Activated CD4-positive, alpha-beta T cell treated with anti-CD3 and anti-CD28 coated beads, Interleukin-2, amount 50 U/mL, for 24 hours (primary cell): ENCODE measurements around the gene PBRM1.
"Not testable (repeated sequence)": the region's sequence is repeated elsewhere in the genome, so short reads cannot be mapped to it uniquely, and the experiment has no call there.

Source experiments
- DNase-seq, 2 donors: peaks; one replicate each; pipeline ENCODE4 v3.0.0-alpha.2; 2020; ENCODE audit warnings: low read depth in 1 of 2, low spot score in 1 of 2

PBRM1 gene

DNA sequence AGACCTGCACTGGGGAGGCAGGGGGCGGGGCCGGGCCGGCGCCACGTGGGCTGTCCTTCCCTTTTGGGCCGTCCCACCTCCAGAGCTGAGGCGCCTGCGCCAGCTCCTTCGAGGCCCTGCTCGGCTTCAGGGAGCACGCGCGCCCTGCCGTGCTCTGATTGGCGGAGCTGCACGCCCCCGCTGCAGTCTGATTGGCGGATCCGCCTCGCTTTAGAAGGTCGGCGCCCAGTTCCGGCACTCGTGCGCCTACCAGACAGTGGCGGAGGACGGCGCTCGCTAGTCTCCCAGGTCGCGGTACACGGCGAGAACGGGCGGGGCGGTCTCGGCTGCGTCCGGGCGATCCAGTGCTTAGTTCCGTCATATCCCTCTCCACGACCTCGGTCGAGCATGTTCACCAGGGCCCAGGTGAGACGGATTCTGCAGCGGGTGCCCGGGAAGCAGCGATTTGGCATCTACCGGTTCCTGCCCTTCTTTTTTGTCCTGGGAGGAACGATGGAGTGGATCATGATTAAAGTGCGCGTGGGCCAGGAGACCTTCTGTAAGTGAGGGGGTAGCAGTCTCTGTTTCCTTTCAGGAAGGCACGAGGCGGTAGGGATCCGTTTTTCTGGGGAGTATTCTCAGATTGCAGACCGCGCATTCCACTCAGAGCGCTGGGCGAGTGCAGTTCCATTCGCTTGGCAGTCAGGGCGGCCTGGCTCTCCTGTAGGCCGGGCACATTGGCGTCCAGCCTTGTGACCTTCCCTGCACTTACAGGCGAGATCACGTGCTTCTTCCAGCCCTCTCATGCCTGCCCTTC lies 149.1 kb downstream of the PBRM1 start, which contains the start of gene UQCC5:
Gene UQCC5, plus strand, starts transcription at position 237 of the 796 bp plus-strand sequence. Its CDS starts 151 bp downstream, at position 388.
- DNase-seq = peak; percentile 94 to 96

DNA sequence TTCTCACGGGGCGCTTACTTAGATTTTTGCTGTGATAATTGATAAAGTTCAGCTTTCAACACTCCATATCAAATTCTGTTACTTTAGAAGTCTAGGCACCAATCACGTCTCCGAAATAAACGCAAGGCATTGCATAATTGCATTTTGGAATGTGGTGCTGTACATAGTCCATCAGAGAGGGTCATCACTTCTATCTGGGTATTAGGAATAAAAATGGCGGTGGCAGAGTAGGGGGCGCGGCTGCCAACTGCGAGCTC lies 149.7 kb downstream of the PBRM1 start:
- DNase-seq = no peak

DNA sequence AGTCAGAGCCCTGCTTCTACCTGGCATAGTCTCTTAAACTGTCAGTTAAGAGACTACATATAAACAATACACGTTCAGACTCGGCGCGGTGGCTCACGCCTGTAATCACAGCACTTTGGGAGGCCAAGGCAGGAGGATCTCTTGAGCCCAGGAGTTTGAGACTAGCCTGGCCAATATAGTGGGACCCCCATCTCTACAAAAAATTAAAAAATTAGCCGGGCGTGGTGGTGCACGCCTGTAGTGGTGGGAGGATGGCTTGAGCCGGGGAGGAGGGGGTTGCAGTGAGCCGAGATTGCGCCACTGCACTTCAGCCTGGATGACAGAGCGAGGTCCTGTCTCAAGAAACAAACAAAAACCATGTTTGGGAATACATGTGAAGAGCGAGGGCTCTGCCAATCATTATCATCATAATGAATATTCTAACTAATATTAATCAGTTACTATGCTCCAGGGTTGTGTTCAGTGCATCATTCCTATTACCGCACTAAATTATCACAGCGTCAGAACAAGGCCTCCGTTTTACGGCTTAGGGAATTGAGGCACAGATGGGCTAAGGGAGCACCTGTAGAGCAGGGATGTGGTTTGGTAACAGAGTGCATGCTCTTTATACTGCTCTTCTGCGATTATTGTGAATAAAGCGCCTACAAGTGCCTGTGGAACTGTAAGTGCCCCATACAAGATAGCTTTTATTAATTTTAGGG lies 150.2 kb downstream of the PBRM1 start:
- no peak for DNase-seq

DNA sequence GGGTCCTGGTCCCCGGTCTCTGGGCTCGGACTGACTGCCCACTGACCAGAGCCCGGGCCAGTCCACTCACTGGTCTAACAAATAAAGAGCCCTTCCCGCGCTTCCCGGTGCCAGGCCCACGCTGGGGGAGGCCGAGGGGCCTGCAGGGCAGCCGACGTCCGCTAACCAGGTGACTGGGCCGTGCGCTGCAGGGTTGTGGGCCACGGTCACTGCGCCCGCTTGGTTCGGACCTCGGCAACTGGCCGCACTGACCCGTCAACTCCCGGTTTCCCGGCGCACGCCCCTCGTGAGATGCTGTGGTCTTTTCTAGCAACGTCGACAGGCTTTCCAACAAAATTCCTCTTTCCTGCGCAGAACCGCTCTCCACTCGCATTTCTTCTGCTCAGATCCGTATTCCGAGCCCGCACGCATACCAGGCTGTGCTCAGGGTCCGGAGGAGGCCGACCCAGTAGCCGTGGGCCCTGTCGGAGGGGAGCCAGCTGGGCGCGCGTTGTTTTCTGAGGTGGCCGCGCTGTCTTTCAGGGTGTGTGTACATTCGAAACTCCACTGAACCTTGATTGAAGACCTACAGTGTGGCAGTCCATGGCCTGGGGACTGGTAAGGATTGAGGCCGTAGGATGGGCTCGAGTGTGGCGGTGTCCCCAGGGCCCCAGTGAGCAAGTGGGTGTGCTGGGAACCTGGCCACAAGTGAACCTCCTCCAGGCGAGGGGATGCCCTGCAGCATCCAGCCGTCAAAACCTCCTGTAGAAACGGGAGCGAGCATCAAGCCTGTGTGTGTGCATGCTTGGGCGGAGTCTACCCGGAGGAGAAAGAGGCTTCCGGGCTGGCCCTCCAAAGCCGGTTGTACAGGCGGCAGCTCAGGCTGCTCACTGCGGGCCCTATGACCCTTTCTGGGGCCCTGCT lies 151.2 kb downstream of the PBRM1 start:
- DNase-seq = no peak

DNA sequence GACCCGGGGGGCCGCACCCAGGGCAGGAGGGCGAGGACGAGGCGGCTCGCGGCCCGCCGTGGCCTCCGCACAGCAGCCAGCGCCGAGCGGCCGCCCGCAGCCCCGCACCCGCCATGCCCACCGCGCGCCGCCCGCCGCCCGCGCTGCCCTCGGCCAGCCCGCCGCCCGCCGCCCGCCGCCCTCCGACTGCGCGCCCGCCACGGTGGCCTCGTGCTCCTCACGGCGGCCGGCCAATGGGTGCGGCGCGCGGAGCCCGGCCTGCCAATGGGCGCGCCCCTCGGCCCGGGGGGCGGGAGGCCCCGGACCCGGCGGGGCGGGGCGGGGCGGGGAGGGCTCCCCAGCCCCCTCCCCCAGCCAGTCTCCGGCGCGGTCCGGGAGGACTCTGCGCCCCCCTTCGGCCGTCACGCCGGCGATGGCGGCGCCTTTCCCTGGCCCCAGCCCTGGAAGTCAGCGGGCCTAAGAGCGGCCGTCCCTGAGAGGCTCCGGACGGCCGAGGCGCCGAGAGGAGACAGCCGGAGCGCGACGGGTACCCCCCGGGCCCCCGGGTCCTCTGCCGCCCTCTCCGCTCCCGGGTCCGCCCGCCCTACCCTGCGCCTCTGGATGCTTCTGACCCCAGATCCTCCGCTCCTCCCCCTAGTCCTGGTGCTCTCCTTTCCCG lies 152.0 kb downstream of the PBRM1 start, which contains the start of gene NT5DC2:
Gene NT5DC2, minus strand, starts transcription at position 235 of the 658 bp plus-strand sequence. Its CDS starts 120 bp downstream, at position 115.
- peak; percentile 36 to 46 for DNase-seq

DNA sequence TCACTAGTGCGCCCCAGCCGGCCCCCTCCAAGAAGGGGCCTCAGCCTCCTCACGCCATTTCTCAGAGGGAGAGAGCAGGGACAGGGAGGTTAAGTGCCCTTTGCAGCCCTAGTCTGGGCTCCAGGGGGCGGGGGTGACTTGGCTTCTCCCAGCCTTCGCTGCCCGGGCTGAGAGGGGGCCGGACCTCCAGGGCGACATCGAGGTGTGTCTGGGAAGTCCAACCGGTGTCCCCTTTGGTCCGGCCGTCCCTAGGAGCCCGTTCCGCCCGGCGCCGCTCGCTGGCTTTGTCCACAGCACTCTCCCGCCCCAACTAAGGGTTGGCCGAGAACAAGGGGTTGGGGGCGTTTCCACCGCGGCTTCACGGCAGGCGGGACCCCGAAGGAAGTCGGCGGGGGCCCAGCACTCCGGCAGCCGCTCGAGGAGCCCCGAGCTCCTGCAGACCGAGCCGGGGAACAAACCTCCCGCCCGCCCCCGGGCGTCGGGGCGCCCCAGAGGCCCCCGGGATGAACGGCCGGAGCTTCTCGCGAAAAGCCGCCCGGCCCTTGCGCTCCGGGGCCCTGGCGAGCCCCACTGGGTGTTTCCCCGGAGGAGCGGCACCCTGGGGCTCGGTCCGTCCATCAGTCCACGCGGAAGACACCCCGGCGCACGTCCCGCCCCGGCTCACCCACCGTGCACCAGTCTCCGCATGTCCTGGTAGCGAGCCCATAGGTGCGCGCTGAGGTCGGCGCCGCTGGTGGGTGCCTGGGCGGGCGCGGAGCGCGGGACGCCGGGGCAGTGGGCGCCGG lies 152.7 kb downstream of the PBRM1 start:
- no peak for DNase-seq

DNA sequence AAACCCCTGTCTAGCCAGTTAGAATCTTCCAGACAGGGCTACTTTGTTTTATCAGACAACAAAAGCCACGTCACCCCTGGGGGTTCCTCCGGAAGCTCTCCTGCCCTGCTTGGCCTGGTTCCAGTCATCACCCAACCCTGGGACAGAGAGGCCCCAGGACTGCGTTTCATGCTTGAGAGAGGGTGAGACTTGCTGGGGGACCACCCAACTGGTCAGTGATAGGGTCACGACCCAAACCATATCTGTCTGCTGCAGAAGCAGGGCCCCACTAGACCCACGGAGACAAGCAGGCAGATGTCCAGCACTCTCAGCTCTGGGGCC lies 153.2 kb downstream of the PBRM1 start:
- no peak for DNase-seq

DNA sequence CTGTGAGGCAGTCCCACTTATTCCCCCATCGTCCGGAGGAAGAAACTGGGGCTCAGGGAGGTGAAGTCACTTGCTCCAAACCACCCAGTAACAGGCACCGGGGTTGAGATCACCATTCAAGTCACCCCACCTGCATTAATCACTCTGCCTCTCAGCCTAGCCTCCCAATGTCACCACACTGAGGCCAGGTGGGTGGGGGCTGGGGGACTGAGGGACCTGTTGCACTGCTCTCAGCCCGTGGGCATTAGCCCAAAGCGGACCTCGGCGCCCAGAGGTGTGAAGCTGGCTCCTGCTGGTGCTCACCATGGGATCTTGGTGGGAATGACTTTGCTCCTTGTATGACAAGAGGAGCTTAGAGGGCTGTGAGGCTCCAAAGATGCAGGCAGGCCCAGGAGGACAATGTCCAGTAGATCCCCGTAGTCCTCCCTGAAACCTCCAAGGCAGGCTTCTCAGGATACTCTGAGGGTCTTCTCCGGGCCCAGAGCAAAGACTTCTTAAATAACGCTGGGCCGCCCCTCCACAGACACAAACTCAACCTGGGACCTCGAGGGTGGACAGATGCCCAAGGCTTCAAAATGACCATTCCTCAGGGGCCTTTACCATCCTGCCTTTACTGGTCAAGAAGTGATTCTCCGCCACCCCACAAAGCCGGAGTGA lies 153.7 kb downstream of the PBRM1 start:
- DNase-seq = no peak

DNA sequence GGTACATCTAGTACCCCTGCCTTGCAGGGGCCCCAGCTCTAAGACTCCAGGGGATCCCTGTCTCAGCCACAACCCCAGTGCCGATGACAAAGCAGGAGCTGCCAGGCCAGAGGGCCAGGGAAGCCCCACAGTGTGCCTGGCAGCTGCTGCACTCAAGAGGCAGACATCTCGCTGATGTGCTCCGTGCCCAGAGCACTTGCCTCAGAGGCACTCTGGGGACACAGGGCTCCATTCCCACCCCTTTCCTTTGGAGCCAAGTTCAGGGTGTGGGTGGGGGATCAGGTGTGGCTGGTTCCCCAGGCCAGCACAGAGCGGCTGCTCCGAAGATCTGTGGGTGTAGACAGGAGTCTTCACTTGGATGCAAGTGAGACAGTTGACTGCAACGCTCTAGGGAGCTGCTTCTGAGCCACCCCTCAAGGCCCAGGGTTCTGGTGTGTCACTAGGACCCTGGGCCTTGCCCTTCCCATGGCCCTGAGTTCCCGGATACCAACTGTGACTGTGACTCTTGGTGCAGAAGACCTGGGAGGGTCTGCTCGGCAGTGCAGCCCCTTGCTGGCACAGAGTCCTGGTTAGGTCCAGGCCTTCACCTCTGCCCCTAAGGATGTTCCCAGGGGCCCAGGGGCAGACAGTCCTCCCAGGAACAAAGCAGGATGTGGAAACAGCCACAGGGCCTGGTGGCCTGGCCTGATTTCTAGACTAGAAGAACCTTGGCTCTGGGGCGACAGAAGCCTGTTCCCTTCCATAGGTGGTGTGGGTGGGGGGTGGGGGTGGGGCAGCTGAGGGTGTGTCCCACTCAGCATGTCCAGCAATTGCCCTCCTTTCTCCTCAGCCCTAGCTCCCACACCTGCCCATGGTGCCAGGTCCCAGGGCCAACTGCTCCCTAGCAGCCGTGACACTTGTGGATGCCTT lies 154.5 kb downstream of the PBRM1 start:
- no peak for DNase-seq

DNA sequence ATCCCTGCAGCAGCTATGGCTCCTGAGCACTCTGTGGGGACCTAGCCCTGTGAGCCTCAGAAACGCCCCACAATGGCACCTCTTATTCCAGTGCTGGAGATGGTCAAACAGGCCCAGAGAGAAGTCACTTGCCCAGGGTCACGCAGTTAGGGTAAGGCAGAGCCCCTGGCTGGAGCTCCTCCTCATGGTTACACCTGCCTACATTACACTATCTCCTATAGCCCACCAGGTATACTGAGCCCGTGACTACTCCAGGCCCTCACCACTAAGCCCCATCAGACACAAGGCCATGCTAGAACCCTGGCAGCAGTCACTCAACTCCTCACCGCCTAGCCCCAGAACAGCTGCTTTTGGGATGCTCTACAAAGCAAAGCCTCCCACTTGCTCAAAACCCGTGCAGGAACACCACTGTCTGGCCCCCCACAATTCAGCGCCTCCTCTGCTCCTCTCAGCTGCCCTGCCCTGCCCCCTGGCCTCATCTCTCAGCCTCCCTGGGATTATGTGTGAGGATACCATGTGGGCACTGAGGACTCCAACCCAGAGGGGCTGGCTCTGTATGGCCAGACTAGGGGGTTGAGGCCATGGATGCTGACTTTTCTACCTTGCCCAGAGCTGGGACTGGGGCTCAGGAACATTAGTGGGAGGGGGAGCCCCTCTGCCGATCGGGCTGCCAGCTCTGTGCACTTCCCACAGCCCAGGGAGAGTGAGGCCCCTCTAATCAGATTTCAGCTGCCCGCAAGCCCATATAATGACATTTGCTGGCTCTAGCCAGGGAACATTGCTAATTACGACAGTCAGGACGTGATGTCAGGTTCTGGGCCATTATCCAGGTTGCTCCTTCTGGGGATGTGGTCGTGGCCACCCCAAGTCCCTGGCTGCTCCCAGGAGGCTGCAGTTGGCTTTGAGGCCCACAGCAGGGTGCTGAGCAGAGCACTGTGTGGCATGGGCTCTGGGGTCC lies 156.1 kb downstream of the PBRM1 start:
- DNase-seq = no peak

DNA sequence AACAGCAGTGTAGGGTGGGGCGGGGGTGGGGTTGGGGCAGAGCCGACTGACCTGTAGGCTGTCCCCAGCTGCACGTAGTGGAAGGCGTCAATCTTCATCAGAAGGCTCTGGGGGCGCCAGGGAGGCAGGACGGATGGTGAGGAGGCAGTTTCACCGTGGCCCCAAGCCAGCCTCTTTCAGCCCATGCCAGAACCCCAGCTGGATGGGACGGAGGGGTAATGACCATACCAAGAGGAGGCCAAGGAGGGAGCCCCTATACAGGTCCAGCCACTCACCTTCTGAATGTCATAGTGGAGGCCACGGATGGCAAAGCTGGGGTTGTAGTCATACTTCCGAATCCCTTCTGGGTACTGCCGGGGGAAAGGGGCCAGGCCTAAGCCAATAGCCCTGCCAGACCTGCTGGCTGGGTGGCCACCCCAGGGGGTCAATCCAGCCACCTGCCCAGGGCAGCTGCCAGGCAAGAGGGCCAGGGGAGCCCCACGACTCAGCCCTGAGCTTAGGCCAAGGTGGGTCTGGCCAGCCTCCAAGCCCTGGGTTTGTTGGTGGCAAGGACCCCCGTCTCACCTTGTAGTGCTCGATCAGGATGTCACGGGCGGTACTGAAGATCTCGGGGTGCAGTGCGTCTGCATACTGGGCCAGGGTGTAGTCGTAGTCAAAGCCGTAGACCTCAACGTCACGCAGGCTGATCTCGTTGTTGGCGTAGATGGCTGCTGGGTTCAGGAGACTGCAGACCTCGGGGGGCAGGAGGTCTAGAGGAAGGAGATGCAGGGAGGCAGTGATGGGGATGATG lies 156.9 kb downstream of the PBRM1 start:
- no peak for DNase-seq

DNA sequence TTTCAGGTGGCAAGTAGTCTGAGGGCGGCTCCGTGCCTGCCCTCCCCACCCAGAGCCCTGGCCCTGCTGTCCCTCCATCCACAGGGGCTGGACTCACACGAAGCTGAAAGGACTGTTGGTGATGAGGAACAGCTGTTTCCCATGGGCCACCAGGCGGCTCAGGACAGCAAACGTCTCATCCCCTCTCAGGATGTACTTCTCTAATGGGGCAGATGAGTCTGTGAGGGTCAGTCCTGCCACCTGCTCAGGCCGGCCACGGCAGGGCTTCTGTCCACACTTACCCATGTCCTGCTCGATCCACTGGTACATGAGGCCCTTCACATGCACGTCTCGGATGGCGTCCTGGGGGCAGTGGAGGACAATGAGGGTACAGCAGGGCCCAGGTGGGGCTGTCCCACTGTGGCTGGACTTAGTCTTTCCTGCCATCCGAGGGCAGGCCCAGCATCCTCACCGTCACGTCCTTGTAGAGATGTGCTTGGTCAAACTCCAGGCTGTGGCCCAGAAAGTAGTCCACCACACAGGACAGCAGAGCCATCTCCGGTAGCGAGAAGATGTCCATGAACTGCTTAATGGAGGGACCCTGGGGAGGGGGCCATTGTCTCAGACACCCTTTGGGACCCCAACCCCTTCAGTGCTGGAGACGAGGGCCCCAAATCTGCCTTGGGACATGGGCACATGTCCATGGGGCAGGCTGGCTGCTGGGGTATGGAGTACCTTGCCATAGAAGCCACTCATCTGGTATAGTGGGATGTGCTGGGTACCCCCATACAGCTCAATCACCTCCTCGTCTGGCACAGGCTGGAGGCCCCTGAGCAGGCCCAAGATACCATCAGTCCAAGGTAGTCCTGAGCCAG lies 157.8 kb downstream of the PBRM1 start:
- DNase-seq = no peak

DNA sequence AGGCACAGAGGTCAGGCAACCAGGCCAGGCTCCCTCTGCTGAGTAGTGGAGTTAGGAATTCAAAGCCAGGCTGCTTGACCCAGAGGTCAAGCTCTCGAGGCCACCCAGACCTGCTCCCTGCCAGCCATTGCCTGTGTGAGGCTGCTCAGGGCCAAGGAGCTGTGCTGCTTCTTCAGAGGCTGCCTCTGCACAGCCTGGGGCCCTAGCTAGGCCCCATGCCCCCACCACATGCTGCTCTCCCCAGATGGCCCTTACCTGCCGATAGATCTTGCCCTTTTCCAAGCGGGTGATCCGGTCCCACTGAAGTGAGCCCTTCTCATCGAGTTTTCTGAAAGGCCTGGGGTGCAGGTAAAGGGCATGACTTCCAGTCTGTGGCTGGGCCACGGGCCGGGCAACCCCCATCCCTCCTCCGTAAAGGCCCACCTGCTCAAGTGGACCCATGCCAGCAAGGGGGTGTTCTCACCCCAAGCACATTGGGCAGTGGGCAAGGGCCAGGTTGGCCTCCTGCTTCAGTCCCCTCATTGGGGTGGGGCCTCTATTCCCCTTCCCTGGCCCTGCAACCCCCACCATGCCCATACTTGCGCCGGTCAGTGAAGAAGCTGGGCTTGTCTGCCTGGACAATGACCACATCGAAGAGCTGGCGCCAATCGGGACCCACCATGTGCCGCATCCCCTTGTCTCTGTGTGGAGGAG lies 158.5 kb downstream of the PBRM1 start:
- DNase-seq = no peak

DNA sequence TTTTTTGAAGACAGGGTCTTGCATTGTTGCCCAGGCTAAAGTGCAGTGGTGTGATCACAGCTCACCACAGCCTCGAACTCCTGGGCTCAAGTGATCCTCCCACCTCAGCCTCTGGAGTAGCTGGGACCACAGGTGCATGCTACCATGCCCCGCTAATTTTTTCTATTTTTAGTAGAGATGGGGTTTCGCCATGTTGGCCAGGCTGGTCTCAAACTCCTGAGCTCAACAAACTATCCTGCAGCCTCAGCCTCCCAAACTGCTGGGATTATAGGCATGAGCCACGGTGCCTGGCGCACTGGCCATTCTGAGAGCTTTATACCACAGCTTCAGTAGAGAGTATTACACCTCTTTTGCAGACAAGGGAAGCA lies 159.1 kb downstream of the PBRM1 start:
- not testable (repeated sequence) for DNase-seq
